ENCODE data around the gene KIF5C. TPM values are rescaled to one million over a fixed set of nuclear protein-coding genes. Genes with fewer than 3 reads are reported as not detected.

KIF5C gene
- total RNA-seq, 1 donor from 2014 or later: 1.3 TPM

GRCh38 chr2:149059822-149060221 is 184.8 kb downstream of the KIF5C start:
- TF ChIP-seq CTCF (IDR thresholded peaks at IDR 0.05; ENCODE audit: unreplicated experiment): no peak
- Mint-ChIP-seq H3K36me3 (no peaks in the 10 kb centered on the region), H3K4me1 (peaks cover 40% of the 10 kb centered on the region), H3K4me3 (no peak overlapping the region), H3K27me3 (ENCODE audit: low read depth) (no peaks in the 10 kb centered on the region), H3K9me3 (no peaks in the 10 kb centered on the region), H3K27ac (no peak overlapping the region)
- DNase-seq (ENCODE audit: low spot score in 2 of 2, unreplicated experiment in 2 of 2): no peak

DNA sequence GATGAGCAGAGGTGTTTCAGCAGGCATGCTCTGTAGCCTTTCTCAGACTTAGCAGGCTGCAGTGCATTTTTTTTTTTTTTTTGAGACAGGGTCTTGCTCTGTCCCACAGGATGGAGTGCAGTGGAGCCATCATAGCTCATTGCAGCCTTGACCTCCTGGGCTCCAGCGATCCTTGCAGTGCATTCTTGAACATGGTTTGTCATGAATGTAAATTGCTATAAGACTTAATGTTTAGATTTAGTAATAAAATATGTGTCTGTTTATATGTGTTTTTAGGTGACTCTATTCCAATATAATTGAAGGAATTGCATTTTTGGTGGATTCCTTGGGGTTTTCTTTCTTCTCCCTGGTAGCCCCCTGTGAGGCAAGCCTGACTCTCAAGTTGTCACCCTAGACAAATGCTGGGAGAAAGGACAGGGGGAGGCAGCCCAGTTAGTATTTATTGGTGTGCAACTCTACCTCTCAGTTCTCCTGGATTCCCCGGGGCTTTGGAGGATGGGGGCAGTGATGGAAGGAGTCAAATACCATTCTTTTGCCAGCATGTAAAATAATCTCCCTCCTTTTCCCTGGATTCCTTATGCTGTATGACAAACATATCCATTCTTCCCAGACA is 186.2 kb downstream of the KIF5C start:
- TF ChIP-seq CTCF (IDR thresholded peaks at IDR 0.05; ENCODE audit: unreplicated experiment): no peak
- Mint-ChIP-seq H3K9me3 (no peaks in the 10 kb centered on the region), H3K36me3 (no peaks in the 10 kb centered on the region), H3K4me3 (no peak overlapping the region), H3K4me1 (peaks cover 44% of the 10 kb centered on the region), H3K27me3 (ENCODE audit: low read depth) (no peaks in the 10 kb centered on the region), H3K27ac (peak overlapping the region; percentile 54)
- no peak for DNase-seq (ENCODE audit: low spot score in 2 of 2, unreplicated experiment in 2 of 2)

GRCh38 chr2:149062531-149062930 is 187.5 kb downstream of the KIF5C start:
- Mint-ChIP-seq H3K27me3 (ENCODE audit: low read depth) (no peaks in the 10 kb centered on the region), H3K9me3 (peaks cover 5% of the 10 kb centered on the region), H3K36me3 (no peaks in the 10 kb centered on the region), H3K4me3 (no peak overlapping the region), H3K4me1 (peaks cover 35% of the 10 kb centered on the region), H3K27ac (no peak overlapping the region)
- TF ChIP-seq CTCF (IDR thresholded peaks at IDR 0.05; ENCODE audit: unreplicated experiment): no peak
- DNase-seq (ENCODE audit: low spot score in 2 of 2, unreplicated experiment in 2 of 2): no peak

- no peaks in the 10 kb centered on the region for H3K36me3 Mint-ChIP-seq
- H3K27ac Mint-ChIP-seq: no peak overlapping the region
- H3K4me1 Mint-ChIP-seq: peaks cover 38% of the 10 kb centered on the region
- no peak overlapping the region for H3K4me3 Mint-ChIP-seq
- no peaks in the 10 kb centered on the region for H3K27me3 Mint-ChIP-seq (ENCODE audit: low read depth)
- DNase-seq (ENCODE audit: low spot score in 2 of 2, unreplicated experiment in 2 of 2): no peak
- TF ChIP-seq CTCF (IDR thresholded peaks at IDR 0.05; ENCODE audit: unreplicated experiment): no peak
- H3K9me3 Mint-ChIP-seq: peaks cover 5% of the 10 kb centered on the region
These were observed 188.2 kb downstream of the KIF5C start for GRCh38 chr2:149063177-149063576.

DNA sequence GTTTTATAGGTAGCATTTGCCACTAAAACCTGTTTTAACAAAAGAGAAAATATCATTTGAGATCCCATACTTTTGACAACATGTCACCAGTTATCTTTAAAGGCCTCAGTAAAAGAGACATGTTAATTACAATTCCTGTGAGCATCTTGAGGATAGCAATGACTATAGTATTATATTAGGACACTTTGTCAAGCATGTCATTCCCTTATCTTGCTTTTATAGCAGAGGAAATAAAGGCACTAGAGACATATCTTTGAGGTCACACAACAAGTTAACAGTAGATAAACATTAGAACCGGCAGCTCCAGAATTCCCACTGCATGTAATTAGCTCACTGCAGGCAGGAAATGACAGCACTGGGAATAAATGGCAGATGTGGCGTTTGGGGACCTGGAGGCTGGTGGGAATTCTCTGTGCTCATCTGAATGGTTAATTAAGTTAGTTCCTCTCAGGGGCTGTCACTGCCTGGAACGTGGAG is 189.4 kb downstream of the KIF5C start:
- H3K4me3 Mint-ChIP-seq: no peak overlapping the region
- peaks cover 49% of the 10 kb centered on the region for H3K4me1 Mint-ChIP-seq
- TF ChIP-seq CTCF (IDR thresholded peaks at IDR 0.05; ENCODE audit: unreplicated experiment): no peak
- no peak for DNase-seq (ENCODE audit: low spot score in 2 of 2, unreplicated experiment in 2 of 2)
- no peaks in the 10 kb centered on the region for H3K36me3 Mint-ChIP-seq
- H3K9me3 Mint-ChIP-seq: peaks cover 5% of the 10 kb centered on the region
- no peaks in the 10 kb centered on the region for H3K27me3 Mint-ChIP-seq (ENCODE audit: low read depth)
- H3K27ac Mint-ChIP-seq: peak overlapping the region; percentile 86

Data from mesothelial cell of epicardium (in vitro differentiated cells).